Neural cell (in vitro differentiated cells): Measurements from ENCODE around the gene WNT16. TPM values are rescaled to one million over a fixed set of nuclear protein-coding genes. Genes with fewer than 3 reads are reported as not detected.

Source experiments
- H2AFZ ChIP-seq: fragments of 200-600, 300-800 bp; sonication (generic), shearing (Covaris generic); 2 replicates; pipeline ENCODE4 v1.6.0; 2014; ENCODE audit warnings: low read depth, mild to moderate bottlenecking, antibody characterized with exemption, low read length, moderate library complexity
- H3F3A ChIP-seq: fragments of 200-600 bp; shearing (Covaris generic); 2 replicates; pipeline ENCODE4 v1.6.1; 2016; ENCODE audit warnings: mild to moderate bottlenecking, moderate library complexity, mixed read lengths, antibody characterized with exemption, low read length; ENCODE audit not compliant: insufficient read depth, poor library complexity, severe bottlenecking
- H3K27ac ChIP-seq: fragments of 200-600, 300-800 bp; sonication (generic), shearing (Covaris generic); 2 replicates; pipeline ENCODE4 v1.5.1; 2014; ENCODE audit warnings: mild to moderate bottlenecking, low read length, moderate library complexity
- H3K27me3 ChIP-seq: fragments of 300-800, 200-600 bp; sonication (generic), shearing (Covaris generic); 2 replicates; pipeline ENCODE4 v1.6.0; 2014; ENCODE audit warnings: mild to moderate bottlenecking, low read depth, low read length, moderate library complexity; ENCODE audit not compliant: insufficient read depth
- H3K36me3 ChIP-seq: fragments of 300-800, 200-600 bp; sonication (generic), shearing (Covaris generic); 2 replicates; pipeline ENCODE4 v1.5.1; 2014; ENCODE audit warnings: mild to moderate bottlenecking, antibody characterized with exemption, low read length, moderate library complexity; ENCODE audit not compliant: insufficient read depth
- H3K4me2 ChIP-seq: fragments of 300-800, 200-600 bp; sonication (generic), shearing (Covaris generic); 2 replicates; pipeline ENCODE4 v1.6.0; 2014; ENCODE audit warnings: mild to moderate bottlenecking, low read length
- H3K4me3 ChIP-seq: fragments of 300-800, 200-600 bp; sonication (generic), shearing (Covaris generic); 2 replicates; pipeline ENCODE4 v1.5.1; 2014; ENCODE audit warnings: mild to moderate bottlenecking, low read length, moderate library complexity
- H3K79me2 ChIP-seq: fragments of 200-600 bp; shearing (Covaris generic); replicated peaks from 2 replicates; pipeline ENCODE4 v1.6.0; 2014; ENCODE audit warnings: mild to moderate bottlenecking, low read length, moderate library complexity; ENCODE audit not compliant: insufficient read depth
- H3K9ac ChIP-seq: fragments of 300-800, 200-600 bp; sonication (generic), shearing (Covaris generic); 2 replicates; pipeline ENCODE4 v1.6.1; 2016; ENCODE audit warnings: mild to moderate bottlenecking, low read length, mixed read lengths
- H3K9me2 ChIP-seq: fragments of 200-600 bp; shearing (Covaris generic); 2 replicates; pipeline ENCODE4 v1.6.1; 2016; ENCODE audit warnings: mild to moderate bottlenecking, low read length, mixed read lengths; ENCODE audit not compliant: insufficient read depth
- H3K9me3 ChIP-seq: fragments of 200-600, 300-800 bp; sonication (generic), shearing (Covaris generic); 2 replicates; pipeline ENCODE4 v1.6.1; 2016; ENCODE audit warnings: mild to moderate bottlenecking, mixed run types, low read length, moderate library complexity, mixed read lengths
- H4K20me1 ChIP-seq: fragments of 200-600 bp; shearing (Covaris generic); 2 replicates; pipeline ENCODE4 v1.6.1; 2016; ENCODE audit warnings: mild to moderate bottlenecking, mixed run types; ENCODE audit not compliant: insufficient read depth
- EP300 ChIP-seq: fragments of 450-650 bp; conservative IDR thresholded peaks from 2 replicates; pipeline ENCODE4 v1.6.1; 2014; ENCODE audit warnings: antibody characterized with exemption, mild to moderate bottlenecking, moderate library complexity; ENCODE audit not compliant: poor library complexity, severe bottlenecking
- EZH2 ChIP-seq: fragments of 200-600, 300-800 bp; shearing (Covaris generic), sonication (generic); IDR thresholded peaks from 2 replicates; pipeline ENCODE4 v1.6.1; 2014; ENCODE audit warnings: antibody characterized with exemption, low read length, borderline replicate concordance, mild to moderate bottlenecking; ENCODE audit not compliant: insufficient read depth, poor library complexity, severe bottlenecking
- MXI1 ChIP-seq: fragments of 450-650 bp; conservative IDR thresholded peaks from 2 replicates; pipeline ENCODE4 v1.6.1; 2014; ENCODE audit warnings: antibody characterized with exemption, mild to moderate bottlenecking; ENCODE audit not compliant: poor library complexity, severe bottlenecking
- POLR2AphosphoS5 ChIP-seq: IDR thresholded peaks from 2 replicates; pipeline ENCODE4 v1.6.1; 2012
- RAD21 ChIP-seq: fragments of 450-650 bp; conservative IDR thresholded peaks from 2 replicates; pipeline ENCODE4 v1.6.1; 2014; ENCODE audit warnings: antibody characterized with exemption, mild to moderate bottlenecking, moderate library complexity
- SMC3 ChIP-seq: fragments of 450-650 bp; conservative IDR thresholded peaks from 2 replicates; pipeline ENCODE4 v1.6.1; 2014; ENCODE audit warnings: antibody characterized with exemption, mild to moderate bottlenecking, moderate library complexity; ENCODE audit not compliant: poor library complexity
- TAF1 ChIP-seq: IDR thresholded peaks from 2 replicates; pipeline ENCODE4 v1.6.1; 2012; ENCODE audit warnings: low read depth
- polyA plus RNA-seq: library from polyadenylated mRNA; depleted of rRNA; stranded (reverse); fragments of >200 nt; gene quantifications from 2 replicates; pipeline ENCODE4 v1.2.3, GENCODE V29; 2014
- TF ChIP-seq, protein P1 (sequence below): IDR thresholded peaks from 2 replicates; pipeline ENCODE4 v1.6.1; 2012; ENCODE audit warnings: borderline replicate concordance
- TF ChIP-seq, protein P2 (sequence below): fragments of 450-650 bp; IDR thresholded peaks from 2 replicates; pipeline ENCODE4 v1.5.1; 2014; ENCODE audit warnings: antibody characterized with exemption, mild to moderate bottlenecking, moderate library complexity; ENCODE audit not compliant: poor library complexity, severe bottlenecking

WNT16 gene
- polyA plus RNA-seq, 1 donor from 2014 or later = not detected

DNA sequence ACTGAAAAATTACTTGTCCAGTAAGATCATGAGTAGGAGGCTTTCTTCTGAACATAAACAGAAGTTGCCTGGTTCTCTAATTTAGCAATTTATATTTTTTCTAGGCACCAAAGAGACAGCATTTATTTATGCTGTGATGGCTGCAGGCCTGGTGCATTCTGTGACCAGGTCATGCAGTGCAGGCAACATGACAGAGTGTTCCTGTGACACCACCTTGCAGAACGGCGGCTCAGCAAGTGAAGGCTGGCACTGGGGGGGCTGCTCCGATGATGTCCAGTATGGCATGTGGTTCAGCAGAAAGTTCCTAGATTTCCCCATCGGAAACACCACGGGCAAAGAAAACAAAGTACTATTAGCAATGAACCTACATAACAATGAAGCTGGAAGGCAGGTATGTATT is 2.8 kb downstream of the WNT16 start:
- Histone ChIP-seq H3F3A (no peaks in the 10 kb centered on the region), H3K4me3 (no peak overlapping the region), H3K79me2 (no peaks in the 10 kb centered on the region), H3K9me2 (no peaks in the 10 kb centered on the region), H3K36me3 (no peaks in the 10 kb centered on the region), H3K9me3 (peaks cover 3% of the 10 kb centered on the region), H3K27me3 (peaks cover 70% of the 10 kb centered on the region), H3K4me2 (no peak overlapping the region), H3K27ac (no peak overlapping the region), H4K20me1 (no peaks in the 10 kb centered on the region), H3K9ac (no peak overlapping the region), H2AFZ (no peak overlapping the region)
- TF ChIP-seq, protein P1, sequence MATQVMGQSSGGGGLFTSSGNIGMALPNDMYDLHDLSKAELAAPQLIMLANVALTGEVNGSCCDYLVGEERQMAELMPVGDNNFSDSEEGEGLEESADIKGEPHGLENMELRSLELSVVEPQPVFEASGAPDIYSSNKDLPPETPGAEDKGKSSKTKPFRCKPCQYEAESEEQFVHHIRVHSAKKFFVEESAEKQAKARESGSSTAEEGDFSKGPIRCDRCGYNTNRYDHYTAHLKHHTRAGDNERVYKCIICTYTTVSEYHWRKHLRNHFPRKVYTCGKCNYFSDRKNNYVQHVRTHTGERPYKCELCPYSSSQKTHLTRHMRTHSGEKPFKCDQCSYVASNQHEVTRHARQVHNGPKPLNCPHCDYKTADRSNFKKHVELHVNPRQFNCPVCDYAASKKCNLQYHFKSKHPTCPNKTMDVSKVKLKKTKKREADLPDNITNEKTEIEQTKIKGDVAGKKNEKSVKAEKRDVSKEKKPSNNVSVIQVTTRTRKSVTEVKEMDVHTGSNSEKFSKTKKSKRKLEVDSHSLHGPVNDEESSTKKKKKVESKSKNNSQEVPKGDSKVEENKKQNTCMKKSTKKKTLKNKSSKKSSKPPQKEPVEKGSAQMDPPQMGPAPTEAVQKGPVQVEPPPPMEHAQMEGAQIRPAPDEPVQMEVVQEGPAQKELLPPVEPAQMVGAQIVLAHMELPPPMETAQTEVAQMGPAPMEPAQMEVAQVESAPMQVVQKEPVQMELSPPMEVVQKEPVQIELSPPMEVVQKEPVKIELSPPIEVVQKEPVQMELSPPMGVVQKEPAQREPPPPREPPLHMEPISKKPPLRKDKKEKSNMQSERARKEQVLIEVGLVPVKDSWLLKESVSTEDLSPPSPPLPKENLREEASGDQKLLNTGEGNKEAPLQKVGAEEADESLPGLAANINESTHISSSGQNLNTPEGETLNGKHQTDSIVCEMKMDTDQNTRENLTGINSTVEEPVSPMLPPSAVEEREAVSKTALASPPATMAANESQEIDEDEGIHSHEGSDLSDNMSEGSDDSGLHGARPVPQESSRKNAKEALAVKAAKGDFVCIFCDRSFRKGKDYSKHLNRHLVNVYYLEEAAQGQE = no peak
- TF ChIP-seq EP300 = no peak
- no peak for TF ChIP-seq RAD21
- no peak for TF ChIP-seq SMC3
- no peak for TF ChIP-seq TAF1
- TF ChIP-seq, protein P2, sequence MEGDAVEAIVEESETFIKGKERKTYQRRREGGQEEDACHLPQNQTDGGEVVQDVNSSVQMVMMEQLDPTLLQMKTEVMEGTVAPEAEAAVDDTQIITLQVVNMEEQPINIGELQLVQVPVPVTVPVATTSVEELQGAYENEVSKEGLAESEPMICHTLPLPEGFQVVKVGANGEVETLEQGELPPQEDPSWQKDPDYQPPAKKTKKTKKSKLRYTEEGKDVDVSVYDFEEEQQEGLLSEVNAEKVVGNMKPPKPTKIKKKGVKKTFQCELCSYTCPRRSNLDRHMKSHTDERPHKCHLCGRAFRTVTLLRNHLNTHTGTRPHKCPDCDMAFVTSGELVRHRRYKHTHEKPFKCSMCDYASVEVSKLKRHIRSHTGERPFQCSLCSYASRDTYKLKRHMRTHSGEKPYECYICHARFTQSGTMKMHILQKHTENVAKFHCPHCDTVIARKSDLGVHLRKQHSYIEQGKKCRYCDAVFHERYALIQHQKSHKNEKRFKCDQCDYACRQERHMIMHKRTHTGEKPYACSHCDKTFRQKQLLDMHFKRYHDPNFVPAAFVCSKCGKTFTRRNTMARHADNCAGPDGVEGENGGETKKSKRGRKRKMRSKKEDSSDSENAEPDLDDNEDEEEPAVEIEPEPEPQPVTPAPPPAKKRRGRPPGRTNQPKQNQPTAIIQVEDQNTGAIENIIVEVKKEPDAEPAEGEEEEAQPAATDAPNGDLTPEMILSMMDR = no peak
- no peak for TF ChIP-seq MXI1
- TF ChIP-seq POLR2AphosphoS5 = no peak
- TF ChIP-seq EZH2 = no peak

- no peak overlapping the region for H3K9ac ChIP-seq
- no peak overlapping the region for H3K27ac ChIP-seq
- H3K27me3 ChIP-seq = peaks cover 51% of the 10 kb centered on the region
- TF ChIP-seq RAD21 (no peak), POLR2AphosphoS5 (no peak), SMC3 (no peak), MXI1 (no peak)
- no peak overlapping the region for H3K4me2 ChIP-seq
- no peaks in the 10 kb centered on the region for H4K20me1 ChIP-seq
- H3K9me2 ChIP-seq = no peaks in the 10 kb centered on the region
- no peak overlapping the region for H2AFZ ChIP-seq
- no peaks in the 10 kb centered on the region for H3K79me2 ChIP-seq
- H3K9me3 ChIP-seq = no peaks in the 10 kb centered on the region
- no peaks in the 10 kb centered on the region for H3F3A ChIP-seq
- H3K4me3 ChIP-seq = no peak overlapping the region
- H3K36me3 ChIP-seq = no peaks in the 10 kb centered on the region
Observed at GRCh38 chr7:121334376-121334775, 5.6 kb downstream of the WNT16 start.
